ENCODE results near the gene XPNPEP2. TPM values are rescaled to one million over a fixed set of nuclear protein-coding genes. Genes with fewer than 3 reads are reported as not detected.

The XPNPEP2 gene
- total RNA-seq, 1 donor from 2014 or later: 1.7 TPM

GRCh38 chrX:129732857-129733256 lies 5.9 kb upstream of the XPNPEP2 start:
- H3K9me3 Mint-ChIP-seq (ENCODE audit: unreplicated experiment): no peaks in the 10 kb centered on the region
- H3K4me3 Mint-ChIP-seq (ENCODE audit: unreplicated experiment): no peak overlapping the region
- DNase-seq (ENCODE audit: low spot score): no peak
- TF ChIP-seq CTCF (IDR thresholded peaks at IDR 0.05; ENCODE audit: unreplicated experiment): no peak
- H3K27me3 Mint-ChIP-seq (ENCODE audit: unreplicated experiment): peaks cover 5% of the 10 kb centered on the region
- peaks cover 3% of the 10 kb centered on the region for H3K36me3 Mint-ChIP-seq (ENCODE audit: low read depth, unreplicated experiment)
- H3K4me1 Mint-ChIP-seq (ENCODE audit: unreplicated experiment): peaks cover 11% of the 10 kb centered on the region
- no peak overlapping the region for H3K27ac Mint-ChIP-seq (ENCODE audit: unreplicated experiment)

- peaks cover 11% of the 10 kb centered on the region for H3K4me1 Mint-ChIP-seq (ENCODE audit: unreplicated experiment)
- peaks cover 5% of the 10 kb centered on the region for H3K27me3 Mint-ChIP-seq (ENCODE audit: unreplicated experiment)
- no peak overlapping the region for H3K4me3 Mint-ChIP-seq (ENCODE audit: unreplicated experiment)
- H3K27ac Mint-ChIP-seq (ENCODE audit: unreplicated experiment): no peak overlapping the region
- DNase-seq (ENCODE audit: low spot score): no peak
- peaks cover 3% of the 10 kb centered on the region for H3K36me3 Mint-ChIP-seq (ENCODE audit: low read depth, unreplicated experiment)
- no peaks in the 10 kb centered on the region for H3K9me3 Mint-ChIP-seq (ENCODE audit: unreplicated experiment)
- TF ChIP-seq CTCF (IDR thresholded peaks at IDR 0.05; ENCODE audit: unreplicated experiment): no peak
Measured at GRCh38 chrX:129733335-129733734, 5.4 kb upstream of the XPNPEP2 start.

- peaks cover 3% of the 10 kb centered on the region for H3K27me3 Mint-ChIP-seq (ENCODE audit: unreplicated experiment)
- no peak overlapping the region for H3K4me3 Mint-ChIP-seq (ENCODE audit: unreplicated experiment)
- no peak for DNase-seq (ENCODE audit: low spot score)
- no peak overlapping the region for H3K27ac Mint-ChIP-seq (ENCODE audit: unreplicated experiment)
- H3K36me3 Mint-ChIP-seq (ENCODE audit: low read depth, unreplicated experiment): peaks cover 3% of the 10 kb centered on the region
- no peaks in the 10 kb centered on the region for H3K9me3 Mint-ChIP-seq (ENCODE audit: unreplicated experiment)
- no peak for TF ChIP-seq CTCF (IDR thresholded peaks at IDR 0.05; ENCODE audit: unreplicated experiment)
- H3K4me1 Mint-ChIP-seq (ENCODE audit: unreplicated experiment): peaks cover 4% of the 10 kb centered on the region
Measured at GRCh38 chrX:129736491-129736890, 2.3 kb upstream of the XPNPEP2 start.

- Mint-ChIP-seq H3K4me1 (ENCODE audit: unreplicated experiment) (peaks cover 6% of the 10 kb centered on the region), H3K27me3 (ENCODE audit: unreplicated experiment) (peaks cover 3% of the 10 kb centered on the region), H3K9me3 (ENCODE audit: unreplicated experiment) (no peaks in the 10 kb centered on the region), H3K4me3 (ENCODE audit: unreplicated experiment) (no peak overlapping the region), H3K27ac (ENCODE audit: unreplicated experiment) (no peak overlapping the region), H3K36me3 (ENCODE audit: low read depth, unreplicated experiment) (peaks cover 3% of the 10 kb centered on the region)
- DNase-seq (ENCODE audit: low spot score): no peak
- no peak for TF ChIP-seq CTCF (IDR thresholded peaks at IDR 0.05; ENCODE audit: unreplicated experiment)
Measured at GRCh38 chrX:129737916-129738315, 863 bp upstream of the XPNPEP2 start.

- no peak for DNase-seq (ENCODE audit: low spot score)
- Mint-ChIP-seq H3K27ac (ENCODE audit: unreplicated experiment) (no peak overlapping the region), H3K36me3 (ENCODE audit: low read depth, unreplicated experiment) (peaks cover 3% of the 10 kb centered on the region), H3K4me3 (ENCODE audit: unreplicated experiment) (no peak overlapping the region), H3K27me3 (ENCODE audit: unreplicated experiment) (peaks cover 3% of the 10 kb centered on the region), H3K4me1 (ENCODE audit: unreplicated experiment) (peaks cover 8% of the 10 kb centered on the region), H3K9me3 (ENCODE audit: unreplicated experiment) (no peaks in the 10 kb centered on the region)
- TF ChIP-seq CTCF (IDR thresholded peaks at IDR 0.05; ENCODE audit: unreplicated experiment): no peak
Measured at GRCh38 chrX:129739578-129739977, 799 bp downstream of the XPNPEP2 start.

All from endothelial cell (in vitro differentiated cells).